Breast epithelium (tissue), 3 donors: ENCODE results near the gene ZNF497.

Source experiments
- CTCF ChIP-seq, 3 donors: fragments of 450-650 bp; IDR thresholded peaks; one replicate each; pipeline ENCODE4 v1.5.1; 2016 to 2017; ENCODE audit warnings: antibody characterized with exemption in 3 of 3, mild to moderate bottlenecking in 3 of 3, moderate library complexity in 3 of 3
- POLR2A ChIP-seq: fragments of 450-650 bp; IDR thresholded peaks from one replicate; pipeline ENCODE4 v1.6.1; 2016; ENCODE audit warnings: antibody characterized with exemption, mild to moderate bottlenecking, moderate library complexity

DNA sequence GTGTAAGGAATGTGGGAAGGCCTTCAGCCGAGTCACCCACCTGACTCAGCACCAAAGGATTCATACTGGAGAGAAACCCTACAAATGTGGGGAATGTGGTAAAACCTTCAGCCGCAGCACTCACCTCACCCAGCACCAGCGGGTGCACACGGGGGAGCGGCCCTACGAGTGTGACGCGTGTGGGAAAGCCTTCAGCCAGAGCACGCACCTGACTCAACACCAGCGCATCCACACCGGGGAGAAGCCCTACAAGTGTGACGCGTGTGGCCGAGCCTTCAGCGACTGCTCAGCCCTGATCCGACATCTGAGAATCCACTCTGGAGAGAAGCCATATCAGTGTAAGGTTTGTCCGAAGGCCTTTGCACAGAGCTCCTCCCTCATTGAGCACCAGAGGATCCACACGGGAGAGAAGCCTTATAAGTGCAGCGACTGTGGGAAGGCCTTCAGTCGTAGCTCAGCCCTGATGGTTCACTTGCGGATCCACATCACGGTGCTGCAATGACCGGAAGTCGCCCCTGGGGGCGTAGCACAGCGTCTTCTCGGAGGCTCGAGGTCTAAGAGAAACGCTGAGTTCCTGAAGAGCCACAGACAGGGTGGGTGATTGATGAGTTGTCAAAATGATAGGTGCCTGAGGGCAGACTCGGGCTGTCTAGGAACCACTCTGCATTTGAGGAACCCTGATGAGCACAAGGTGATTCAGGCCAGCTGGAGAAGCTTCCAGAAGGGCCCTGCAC is 23.6 kb downstream of the ZNF497 start:
- TF ChIP-seq CTCF (IDR thresholded peaks at IDR 0.05) (no peak), POLR2A (no peak)
